ENCODE measurements around the gene BEND2. TPM values are rescaled to one million over a fixed set of nuclear protein-coding genes. Genes with fewer than 3 reads are reported as not detected.

BEND2 gene
- total RNA-seq, 1 donor from 2014 or later = not detected

DNA sequence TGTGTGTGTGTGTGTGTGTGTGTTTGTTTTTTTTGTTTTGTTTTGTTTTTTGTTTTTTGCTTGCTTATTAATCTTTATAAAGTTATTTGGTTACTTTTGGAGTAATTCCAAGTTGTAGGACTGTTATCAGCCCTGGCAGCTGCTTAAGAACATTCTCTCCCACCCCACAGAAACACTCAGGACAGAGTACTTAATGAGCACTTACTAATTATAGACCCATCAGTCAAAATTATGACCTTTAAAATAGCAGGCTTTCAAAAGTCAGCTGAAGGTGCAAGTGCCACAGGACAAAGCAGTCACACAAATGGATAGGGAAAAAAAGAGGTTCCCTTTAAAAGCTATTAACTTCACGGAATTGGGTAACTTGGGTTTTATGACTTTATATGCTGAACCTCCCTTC lies 69.0 kb downstream of the BEND2 start:
- Histone ChIP-seq H3K27ac (ENCODE audit: low read depth, low read length) (no peak overlapping the region), H3K27me3 (ENCODE audit: insufficient read depth, low read length) (no peaks in the 10 kb centered on the region), H3K79me2 (ENCODE audit: insufficient read depth, low read length) (no peaks in the 10 kb centered on the region), H2AFZ (ENCODE audit: low read depth, low read length) (no peak overlapping the region), H3K9ac (ENCODE audit: low read length) (no peak overlapping the region), H3K36me3 (ENCODE audit: insufficient read depth, low read length) (no peaks in the 10 kb centered on the region), H3K4me2 (ENCODE audit: low read length) (no peak overlapping the region), H4K20me1 (ENCODE audit: insufficient read depth, low read length) (no peaks in the 10 kb centered on the region), H3K4me3 (ENCODE audit: insufficient read depth, low read depth, low read length) (no peak overlapping the region), H3K9me3 (ENCODE audit: insufficient read depth, low read depth, low read length) (no peaks in the 10 kb centered on the region), H3K4me1 (ENCODE audit: insufficient read depth, low read length) (no peaks in the 10 kb centered on the region)
- H3K9me3 Mint-ChIP-seq (ENCODE audit: unreplicated experiment) = no peaks in the 10 kb centered on the region
- H3K36me3 Mint-ChIP-seq (ENCODE audit: low read depth, unreplicated experiment) = no peaks in the 10 kb centered on the region
- DNase-seq (ENCODE audit: low read depth) (no peak), FAIRE-seq (no peak)
- H3K27ac Mint-ChIP-seq (ENCODE audit: unreplicated experiment) = no peak overlapping the region
- H3K4me3 Mint-ChIP-seq (ENCODE audit: unreplicated experiment) = no peak overlapping the region
- H3K27me3 Mint-ChIP-seq (ENCODE audit: low read depth, unreplicated experiment) = peaks cover 2% of the 10 kb centered on the region
- no peaks in the 10 kb centered on the region for H3K4me1 Mint-ChIP-seq (ENCODE audit: low read depth, unreplicated experiment)
- TF ChIP-seq EZH2 (IDR thresholded peaks at IDR 0.05; ENCODE audit: insufficient read depth, low read length) = no peak
- TF ChIP-seq, protein P1, sequence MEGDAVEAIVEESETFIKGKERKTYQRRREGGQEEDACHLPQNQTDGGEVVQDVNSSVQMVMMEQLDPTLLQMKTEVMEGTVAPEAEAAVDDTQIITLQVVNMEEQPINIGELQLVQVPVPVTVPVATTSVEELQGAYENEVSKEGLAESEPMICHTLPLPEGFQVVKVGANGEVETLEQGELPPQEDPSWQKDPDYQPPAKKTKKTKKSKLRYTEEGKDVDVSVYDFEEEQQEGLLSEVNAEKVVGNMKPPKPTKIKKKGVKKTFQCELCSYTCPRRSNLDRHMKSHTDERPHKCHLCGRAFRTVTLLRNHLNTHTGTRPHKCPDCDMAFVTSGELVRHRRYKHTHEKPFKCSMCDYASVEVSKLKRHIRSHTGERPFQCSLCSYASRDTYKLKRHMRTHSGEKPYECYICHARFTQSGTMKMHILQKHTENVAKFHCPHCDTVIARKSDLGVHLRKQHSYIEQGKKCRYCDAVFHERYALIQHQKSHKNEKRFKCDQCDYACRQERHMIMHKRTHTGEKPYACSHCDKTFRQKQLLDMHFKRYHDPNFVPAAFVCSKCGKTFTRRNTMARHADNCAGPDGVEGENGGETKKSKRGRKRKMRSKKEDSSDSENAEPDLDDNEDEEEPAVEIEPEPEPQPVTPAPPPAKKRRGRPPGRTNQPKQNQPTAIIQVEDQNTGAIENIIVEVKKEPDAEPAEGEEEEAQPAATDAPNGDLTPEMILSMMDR (IDR thresholded peaks at IDR 0.05; ENCODE audit: insufficient read depth, low read depth, low read length) = no peak

DNA sequence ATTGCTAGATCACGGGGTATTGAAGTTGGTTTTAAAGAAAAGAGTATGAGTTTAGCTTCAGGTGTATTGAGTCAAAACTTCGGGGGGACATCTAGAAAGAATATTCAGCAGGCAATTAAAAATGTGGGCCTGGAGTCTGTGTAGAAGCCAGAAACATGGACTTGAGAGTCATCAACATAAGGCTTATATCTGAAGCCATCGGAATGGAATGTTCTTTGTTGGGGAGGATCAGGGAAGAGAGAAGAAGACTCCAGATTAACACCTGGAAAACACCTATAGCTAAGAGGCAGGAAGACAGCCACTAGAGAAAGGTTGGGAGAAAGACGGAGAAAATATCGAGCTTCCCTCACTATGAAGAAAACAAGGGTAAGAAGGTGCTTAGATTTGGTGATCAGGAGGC lies 69.5 kb downstream of the BEND2 start:
- no peaks in the 10 kb centered on the region for H3K9me3 Mint-ChIP-seq (ENCODE audit: unreplicated experiment)
- no peak overlapping the region for H3K27ac Mint-ChIP-seq (ENCODE audit: unreplicated experiment)
- Histone ChIP-seq H3K9ac (ENCODE audit: low read length) (no peak overlapping the region), H3K27ac (ENCODE audit: low read depth, low read length) (no peak overlapping the region), H3K36me3 (ENCODE audit: insufficient read depth, low read length) (no peaks in the 10 kb centered on the region), H2AFZ (ENCODE audit: low read depth, low read length) (no peak overlapping the region), H3K79me2 (ENCODE audit: insufficient read depth, low read length) (no peaks in the 10 kb centered on the region), H3K4me2 (ENCODE audit: low read length) (no peak overlapping the region), H3K4me3 (ENCODE audit: insufficient read depth, low read depth, low read length) (no peak overlapping the region), H3K27me3 (ENCODE audit: insufficient read depth, low read length) (no peaks in the 10 kb centered on the region), H3K4me1 (ENCODE audit: insufficient read depth, low read length) (no peaks in the 10 kb centered on the region), H4K20me1 (ENCODE audit: insufficient read depth, low read length) (no peaks in the 10 kb centered on the region), H3K9me3 (ENCODE audit: insufficient read depth, low read depth, low read length) (no peaks in the 10 kb centered on the region)
- no peaks in the 10 kb centered on the region for H3K4me1 Mint-ChIP-seq (ENCODE audit: low read depth, unreplicated experiment)
- DNase-seq (ENCODE audit: low read depth) = no peak
- no peak overlapping the region for H3K4me3 Mint-ChIP-seq (ENCODE audit: unreplicated experiment)
- peaks cover 2% of the 10 kb centered on the region for H3K27me3 Mint-ChIP-seq (ENCODE audit: low read depth, unreplicated experiment)
- no peak for TF ChIP-seq EZH2 (IDR thresholded peaks at IDR 0.05; ENCODE audit: insufficient read depth, low read length)
- TF ChIP-seq, protein P1 (IDR thresholded peaks at IDR 0.05; ENCODE audit: insufficient read depth, low read depth, low read length) = no peak
- FAIRE-seq = peak; percentile 71
- no peaks in the 10 kb centered on the region for H3K36me3 Mint-ChIP-seq (ENCODE audit: low read depth, unreplicated experiment)

DNA sequence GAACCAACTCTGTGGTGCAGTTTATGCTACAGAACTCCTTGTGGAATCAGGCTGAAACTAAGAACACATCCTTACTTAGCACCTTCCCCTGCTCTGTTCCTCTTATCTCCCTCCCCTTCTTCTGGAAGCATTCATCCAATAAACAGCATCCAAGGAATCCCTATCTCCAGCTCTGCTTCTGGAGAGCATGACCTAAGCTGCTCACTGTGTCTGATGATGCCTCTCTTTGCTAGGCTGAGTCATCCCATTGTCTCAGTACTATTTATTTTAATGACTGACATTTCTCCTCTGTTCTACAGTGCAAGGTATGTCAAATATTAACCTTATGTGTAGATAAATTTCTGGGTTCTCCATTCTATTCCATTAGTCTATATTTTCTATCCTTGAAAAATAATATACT lies 71.2 kb downstream of the BEND2 start:
- TF ChIP-seq EZH2 (IDR thresholded peaks at IDR 0.05; ENCODE audit: insufficient read depth, low read length) = no peak
- TF ChIP-seq, protein P1 (IDR thresholded peaks at IDR 0.05; ENCODE audit: insufficient read depth, low read depth, low read length) = no peak
- no peak overlapping the region for H3K9ac ChIP-seq (ENCODE audit: low read length)

More for the DNA sequence above, 71.2 kb downstream of the BEND2 start:
- H3K4me2 ChIP-seq (ENCODE audit: low read length) = no peak overlapping the region
- DNase-seq (ENCODE audit: low read depth) = no peak
- H3K27me3 ChIP-seq (ENCODE audit: insufficient read depth, low read length) = no peaks in the 10 kb centered on the region
- Mint-ChIP-seq H3K27ac (ENCODE audit: unreplicated experiment) (peak overlapping the region; percentile 3), H3K9me3 (ENCODE audit: unreplicated experiment) (no peaks in the 10 kb centered on the region), H3K4me3 (ENCODE audit: unreplicated experiment) (no peak overlapping the region), H3K4me1 (ENCODE audit: low read depth, unreplicated experiment) (no peaks in the 10 kb centered on the region), H3K36me3 (ENCODE audit: low read depth, unreplicated experiment) (no peaks in the 10 kb centered on the region), H3K27me3 (ENCODE audit: low read depth, unreplicated experiment) (peaks cover 2% of the 10 kb centered on the region)
- H4K20me1 ChIP-seq (ENCODE audit: insufficient read depth, low read length) = no peaks in the 10 kb centered on the region
- no peaks in the 10 kb centered on the region for H3K9me3 ChIP-seq (ENCODE audit: insufficient read depth, low read depth, low read length)
- peak; percentile 47 for FAIRE-seq
- no peaks in the 10 kb centered on the region for H3K4me1 ChIP-seq (ENCODE audit: insufficient read depth, low read length)
- no peak overlapping the region for H3K4me3 ChIP-seq (ENCODE audit: insufficient read depth, low read depth, low read length)
- H3K36me3 ChIP-seq (ENCODE audit: insufficient read depth, low read length) = no peaks in the 10 kb centered on the region
- no peak overlapping the region for H3K27ac ChIP-seq (ENCODE audit: low read depth, low read length)
- H2AFZ ChIP-seq (ENCODE audit: low read depth, low read length) = no peak overlapping the region
- H3K79me2 ChIP-seq (ENCODE audit: insufficient read depth, low read length) = no peaks in the 10 kb centered on the region

All from astrocyte (in vitro differentiated cells and primary cell).